Measurements from ENCODE around the gene RAB44. TPM values are rescaled to one million over a fixed set of nuclear protein-coding genes. Genes with fewer than 3 reads are reported as not detected.

The RAB44 gene
- total and polyA plus RNA-seq, 2 of the 13 experiments (the other 11 are each of a cell fraction or from before 2014, with no cell fraction given), result not detected

GRCh38 chr6:36679043-36679833 is 18.4 kb upstream of the RAB44 start (continued):
- no peak for TF ChIP-seq ZFYVE20 (CRISPR knock-in tag; IDR thresholded peaks at IDR 0.05; ENCODE audit: borderline replicate concordance, low read depth)
- TF ChIP-seq LCORL (IDR thresholded peaks at IDR 0.05), result no peak
- TF ChIP-seq LCORL (CRISPR knock-in tag; IDR thresholded peaks at IDR 0.05), result no peak; the same call in 1 of the 2 replicates
- TF ChIP-seq EED (CRISPR knock-in tag; IDR thresholded peaks at IDR 0.05), result 0 out of 2 replicates have a peak, but pooled peaks have one; percentile 18
- TF ChIP-seq GABPB1 (CRISPR knock-in tag; IDR thresholded peaks at IDR 0.05), result no peak
- no peak for TF ChIP-seq IRF1 (CRISPR knock-in tag; IDR thresholded peaks at IDR 0.05; ENCODE audit: low read depth)
- no peak for TF ChIP-seq RNF2 (conservative IDR thresholded peaks at IDR 0.05; ENCODE audit: low read depth)
- no peak for TF ChIP-seq U2AF2 (IDR thresholded peaks at IDR 0.05; ENCODE audit: low read depth, low read length)
- no peak for TF ChIP-seq NONO (IDR thresholded peaks at IDR 0.05)
- peak; percentile 7; the same call in 1 of the 2 replicates for TF ChIP-seq NONO (CRISPR knock-in tag; conservative IDR thresholded peaks at IDR 0.05)
- TF ChIP-seq ZNF296 (CRISPR knock-in tag; conservative IDR thresholded peaks at IDR 0.05), result no peak
- TF ChIP-seq GMEB2 (CRISPR knock-in tag; IDR thresholded peaks at IDR 0.05; ENCODE audit: low read depth), result no peak
- TF ChIP-seq POLR2AphosphoS5 (IDR thresholded peaks at IDR 0.05; ENCODE audit: low read depth, low read length), result no peak; the same call in 1 of the 2 replicates
- TF ChIP-seq TCF12 (IDR thresholded peaks at IDR 0.05), result no peak
- no peak; the same call in 1 of the 2 replicates for TF ChIP-seq TCF12 (CRISPR knock-in tag; IDR thresholded peaks at IDR 0.05)
- TF ChIP-seq TRIM22 (IDR thresholded peaks at IDR 0.05), result no peak
- no peak for TF ChIP-seq U2AF1 (optimal IDR thresholded peaks at IDR 0.05; ENCODE audit: low read depth, low read length)
- no peak for TF ChIP-seq ZNF503 (CRISPR knock-in tag; IDR thresholded peaks at IDR 0.05)
- TF ChIP-seq RAD51 (IDR thresholded peaks at IDR 0.05; ENCODE audit: borderline replicate concordance), result no peak
- no peak for TF ChIP-seq PAXIP1 (CRISPR knock-in tag; conservative IDR thresholded peaks at IDR 0.05)
